Erythroblast (primary cell): ENCODE data around the gene PLPPR1.

ENCODE experiments used
- GATA1 ChIP-seq: IDR thresholded peaks from 2 replicates; pipeline ENCODE4 v1.6.1; 2011; ENCODE audit warnings: low read depth, mild to moderate bottlenecking, control low read depth, low read length, moderate library complexity
- POLR2A ChIP-seq: IDR thresholded peaks from 2 replicates; pipeline ENCODE4 v1.6.1; 2011; ENCODE audit warnings: mild to moderate bottlenecking, low read length

GRCh38 chr9:101197026-101197425 lies 168.5 kb downstream of the PLPPR1 start:
- TF ChIP-seq POLR2A (no peak), GATA1 (no peak)
